HepG2 (cell line): ENCODE data around the gene TSHZ2. TPM values are rescaled to one million over a fixed set of nuclear protein-coding genes. Genes with fewer than 3 reads are reported as not detected.
A peak's percentile ranks its signal among the peaks of the same experiment; 100 is the strongest.

Source experiments
- ADNP ChIP-seq: sonication (generic); formaldehyde crosslinking; IDR thresholded peaks from 2 replicates; pipeline ENCODE4 v1.4.0; 2020; ENCODE audit warnings: missing genetic modification reagents
- AGO1 ChIP-seq: fragments of 200-400 bp; formaldehyde crosslinking; IDR thresholded peaks from 2 replicates; pipeline ENCODE4 v1.6.1; 2017; ENCODE audit warnings: mild to moderate bottlenecking, low read depth, low read length, moderate library complexity; ENCODE audit not compliant: poor library complexity, severe bottlenecking
- FOXO4 ChIP-seq: sonication (generic); formaldehyde crosslinking; conservative IDR thresholded peaks from 2 replicates; pipeline ENCODE4 v1.8.1; 2023; ENCODE audit warnings: missing genetic modification reagents
- JUNB ChIP-seq: sonication (generic); formaldehyde crosslinking; IDR thresholded peaks from 2 replicates; pipeline ENCODE4 v1.8.0; 2022; ENCODE audit warnings: missing genetic modification reagents, mild to moderate bottlenecking, borderline replicate concordance
- RBM22 ChIP-seq: fragments of 200-400 bp; formaldehyde crosslinking; optimal IDR thresholded peaks from 2 replicates; pipeline ENCODE3; 2017; ENCODE audit warnings: mild to moderate bottlenecking, low read length, moderate library complexity
- REST ChIP-seq, 2 experiments: IDR thresholded peaks; 2 replicates each; pipeline ENCODE4 v1.6.1; 2011 to 2012; ENCODE audit warnings: low read length in 2 of 2, borderline replicate concordance in 1 of 2, low read depth in 1 of 2, mild to moderate bottlenecking in 1 of 2, moderate library complexity in 1 of 2
- RFX3 ChIP-seq: IDR thresholded peaks from 2 replicates; pipeline ENCODE4 v1.6.1; 2016; ENCODE audit warnings: missing biosample characterization, missing genetic modification reagents
- ZFP36 ChIP-seq: fragments of 150-350 bp; IDR thresholded peaks from 2 replicates; pipeline ENCODE4 v1.6.1; 2018; ENCODE audit warnings: borderline replicate concordance, low read length, low read depth; ENCODE audit not compliant: partially characterized antibody
- ZHX1 ChIP-seq: sonication (generic); formaldehyde crosslinking; IDR thresholded peaks from 2 replicates; pipeline ENCODE4 v1.8.1; 2022; ENCODE audit warnings: low read depth, mild to moderate bottlenecking, missing genetic modification reagents
- ZNF10 ChIP-seq: sonication (generic); formaldehyde crosslinking; IDR thresholded peaks from 2 replicates; pipeline ENCODE4 v1.4.0; 2020; ENCODE audit warnings: mild to moderate bottlenecking, low read depth, missing genetic modification reagents, borderline replicate concordance
- ZNF276 ChIP-seq: sonication (generic); formaldehyde crosslinking; IDR thresholded peaks from 2 replicates; pipeline ENCODE4 v1.4.0; 2020; ENCODE audit warnings: mild to moderate bottlenecking, low read depth, missing genetic modification reagents
- ZNF292 ChIP-seq: sonication (generic); formaldehyde crosslinking; IDR thresholded peaks from 2 replicates; pipeline ENCODE4 v1.8.1; 2022; ENCODE audit warnings: mild to moderate bottlenecking, low read depth, missing genetic modification reagents, borderline replicate concordance
- ZNF710 ChIP-seq: sonication (generic); formaldehyde crosslinking; IDR thresholded peaks from 2 replicates; pipeline ENCODE4 v1.5.0; 2020; ENCODE audit warnings: mild to moderate bottlenecking, missing genetic modification reagents, borderline replicate concordance
- polyA plus RNA-seq, 8 experiments: library from polyadenylated mRNA; depleted of rRNA in 3 of 8; stranded (reverse) in 7 of 8; unstranded in 1 of 8; fragments of >200 nt; fragmentation: Illumina TruSeq in 4 of 8; extraction: Trizol in 4 of 8; gene quantifications; 2 replicates each; pipeline versions ENCODE4 v1.2.1 to v1.2.3, GENCODE V29; 2011 to 2016; ENCODE audit warnings: low read depth in 4 of 8, missing spikeins in 1 of 8, mixed read lengths in 1 of 8; ENCODE audit not compliant: insufficient read depth in 1 of 8
- total RNA-seq, 5 experiments: library from RNA; depleted of rRNA; stranded (reverse); fragments of >200 nt; fragmentation: Illumina TruSeq; extraction: Trizol; gene quantifications; 2 replicates each; pipeline ENCODE4 v1.2.3, GENCODE V29; 2016; ENCODE audit warnings: low read depth in 1 of 5

Gene TSHZ2
- total and polyA plus RNA-seq, 2 of the 13 experiments (the other 11 are each of a cell fraction or from before 2014, with no cell fraction given) = 0.01 TPM; not detected in 1

GRCh38 chr20:53080969-53081871 is 109.1 kb downstream of the TSHZ2 start (continued):
- TF ChIP-seq ADNP (CRISPR knock-in tag) (peak; percentile 63; the same call in 1 of the 2 replicates), ZFP36 (no peak), RBM22 (no peak), ZNF10 (CRISPR knock-in tag) (no peak), RFX3 (CRISPR knock-in tag) (no peak), FOXO4 (no peak), AGO1 (no peak), ZHX1 (CRISPR knock-in tag) (peak; percentile 95), JUNB (CRISPR knock-in tag) (peak; percentile 99), ZNF292 (peak; percentile 89), ZNF276 (CRISPR knock-in tag) (0 out of 2 replicates have a peak, but pooled peaks have one; percentile 43), ZNF710 (CRISPR knock-in tag) (peak; percentile 76; the same call in 1 of the 2 replicates), REST (IDR thresholded peaks at IDR 0.05; ENCODE audit: borderline replicate concordance in 1 of 2, low read depth in 1 of 2, low read length in 2 of 2) (peak in 1 of 2 experiments; percentile 29; a peak in 1 of 4 replicates)
